DMS 273 (cell line): ENCODE data around the gene SDF4.

Source experiments
- DNase-seq: peaks from one replicate; lab custom pipeline; 2025; ENCODE audit not compliant: unreplicated experiment; lab: John Stamatoyannopoulos, UW

Gene SDF4

DNA sequence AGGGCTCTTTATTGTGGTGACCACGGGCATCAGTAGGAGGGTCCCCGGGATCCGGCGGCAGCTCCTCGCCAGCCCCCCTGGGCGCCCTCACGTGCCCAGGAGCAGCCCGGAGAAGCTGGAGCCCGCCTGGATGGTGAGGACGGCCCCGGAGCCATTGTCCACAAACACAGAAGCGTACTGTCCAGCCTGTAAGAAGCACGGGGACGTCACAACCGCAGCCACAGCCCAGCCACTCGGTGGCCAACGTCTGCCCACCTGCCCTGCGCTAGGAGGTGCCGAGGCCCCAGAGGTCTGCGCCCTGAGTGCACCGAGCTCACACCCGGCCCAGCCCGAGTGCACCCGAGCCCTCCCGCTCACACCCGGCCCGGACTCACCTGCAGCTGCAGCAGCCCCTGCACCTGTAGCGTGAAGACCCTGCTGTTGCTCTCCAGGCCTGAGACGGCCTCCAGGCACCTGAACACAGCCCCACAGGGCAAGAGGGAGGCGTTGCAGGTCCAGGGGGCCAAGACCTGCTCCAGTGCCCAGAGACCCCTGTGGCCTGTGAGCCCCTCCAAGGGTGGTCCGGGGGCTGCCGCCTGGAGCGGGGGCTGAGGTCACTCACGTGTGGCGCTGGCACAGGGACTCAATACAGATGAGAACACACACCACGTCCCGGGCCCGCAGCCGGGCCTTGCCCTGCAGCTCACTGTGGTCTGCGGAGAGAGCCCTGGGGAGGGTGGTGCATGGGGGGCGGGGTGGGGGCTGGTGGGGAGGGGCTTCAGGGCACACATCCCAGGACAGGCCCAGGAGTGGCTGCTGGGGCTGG lies 10.9 kb upstream of the SDF4 start:
- peak; percentile 55 for DNase-seq

DNA sequence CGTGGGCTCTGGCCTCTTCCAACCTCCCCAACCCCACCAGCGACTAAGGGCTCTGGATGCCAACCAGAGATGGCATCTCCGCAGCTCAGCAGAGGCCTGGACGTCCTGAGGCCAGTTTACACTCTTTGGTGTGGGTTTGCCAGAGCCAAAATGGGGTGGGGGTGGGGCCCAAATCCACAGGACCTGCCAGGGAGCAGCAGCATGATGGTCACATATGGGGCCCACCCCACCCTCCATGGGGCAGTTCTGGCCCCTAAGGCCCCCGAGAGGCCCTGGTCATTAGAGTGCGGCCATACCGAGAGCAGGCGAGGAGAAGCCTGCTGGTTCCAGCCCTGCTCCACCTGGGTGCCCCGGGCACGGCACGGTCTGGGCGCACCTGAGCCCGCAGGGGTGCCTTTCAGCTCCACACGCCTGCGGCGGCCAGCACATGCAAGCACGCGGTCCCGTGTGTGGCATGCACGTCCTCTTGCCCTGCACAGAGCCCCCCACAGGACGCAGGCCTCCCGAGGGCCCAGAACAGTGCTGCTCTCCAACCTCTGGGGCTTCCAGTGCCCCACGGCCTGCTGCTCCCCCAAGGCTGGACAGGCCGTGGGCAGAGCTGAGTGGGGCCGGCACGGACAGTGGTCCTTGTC lies 9.9 kb upstream of the SDF4 start:
- DNase-seq, result no peak

DNA sequence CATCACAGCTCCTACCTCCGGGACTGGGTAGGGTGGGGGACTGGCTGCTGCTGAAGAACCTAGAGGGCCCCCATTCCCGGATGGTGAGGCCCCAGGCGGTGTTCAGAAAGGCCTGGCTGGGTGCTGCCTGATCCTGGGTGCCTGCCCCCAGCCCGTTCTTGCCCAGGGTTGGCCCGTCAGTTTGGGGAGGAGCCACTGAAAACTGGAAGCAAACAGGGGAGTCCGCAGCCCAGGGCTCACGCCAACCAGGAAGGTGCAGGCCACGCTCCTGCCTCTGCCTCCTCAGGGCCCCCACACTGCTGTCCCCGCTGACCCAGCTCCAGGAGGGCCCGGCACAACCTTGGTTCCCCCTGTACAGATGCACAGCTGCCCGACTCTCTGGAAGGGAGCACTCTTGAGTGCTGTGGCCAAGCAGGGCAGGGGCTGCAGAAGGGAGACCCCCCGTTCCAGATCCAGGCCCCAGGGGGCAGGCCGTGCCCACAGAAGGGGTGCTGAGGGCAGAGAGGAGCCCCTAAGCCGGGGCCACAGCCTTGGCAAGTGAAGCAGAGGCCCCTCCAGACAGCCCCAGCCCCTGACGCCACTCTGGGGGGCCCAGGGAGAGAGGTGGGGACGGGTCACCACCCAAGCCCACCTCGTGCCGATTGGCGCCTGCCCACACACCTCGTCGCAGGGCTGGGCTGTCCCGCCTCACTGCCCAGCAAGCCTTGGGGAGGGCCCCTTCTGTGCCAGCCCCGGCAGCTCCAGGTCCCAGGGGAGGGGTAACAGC lies 9.2 kb upstream of the SDF4 start:
- peak; percentile 63 for DNase-seq

DNA sequence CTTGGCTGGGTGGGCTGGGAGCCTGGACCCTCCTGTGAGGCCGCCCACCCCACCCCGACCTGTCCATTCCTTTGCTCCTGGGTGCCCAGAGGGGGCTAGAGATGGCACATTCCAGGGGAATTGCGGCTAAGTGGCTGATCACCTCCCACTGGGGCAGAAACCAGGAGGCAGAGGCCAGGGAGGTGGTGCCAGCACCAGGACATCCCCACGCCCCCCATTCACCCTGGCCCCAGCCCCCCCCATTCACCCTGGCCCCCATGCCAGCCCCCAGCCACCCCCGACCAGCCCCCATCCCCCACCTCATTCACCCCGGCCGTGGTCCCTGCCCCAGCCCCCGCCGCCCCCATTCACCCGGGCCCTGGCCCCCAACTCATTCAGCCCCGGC lies 8.5 kb upstream of the SDF4 start:
- DNase-seq, result no peak

DNA sequence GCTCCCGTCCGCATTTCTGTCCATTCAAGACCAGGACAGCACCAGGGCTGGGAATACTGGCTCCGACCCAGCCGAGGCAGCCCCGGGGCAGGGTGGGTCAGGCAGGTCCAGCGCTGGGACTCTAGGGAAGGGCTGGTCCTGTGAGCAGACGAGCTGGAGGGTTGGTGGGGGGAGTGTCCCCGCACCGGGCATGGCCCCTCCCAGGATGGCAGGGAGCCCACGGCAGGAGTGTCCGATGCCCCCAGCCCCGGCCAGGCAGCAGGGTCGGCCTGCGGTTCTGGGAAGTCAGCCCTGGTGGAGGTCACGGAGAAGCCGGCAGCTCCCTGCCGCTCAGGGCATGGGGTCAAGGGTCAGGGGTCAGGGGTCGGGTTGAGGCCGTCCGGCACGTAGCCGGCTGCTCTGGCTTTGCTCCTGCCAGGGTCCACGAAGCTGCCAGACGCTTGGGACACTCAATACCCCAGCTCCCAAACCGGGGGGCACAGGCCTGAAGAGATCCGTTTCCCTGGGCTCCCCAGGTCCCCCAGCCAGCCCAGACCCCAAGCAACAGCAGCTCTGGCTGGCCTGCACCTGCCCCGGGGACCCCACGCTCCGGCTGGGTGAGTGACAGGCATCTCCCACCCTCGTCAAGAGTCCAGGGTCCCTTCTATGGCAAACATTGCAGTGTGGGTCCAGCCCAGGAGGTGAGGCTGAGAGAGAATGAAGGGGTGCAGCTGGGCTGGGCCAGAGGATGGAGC lies 8.0 kb upstream of the SDF4 start:
- DNase-seq, result no peak

DNA sequence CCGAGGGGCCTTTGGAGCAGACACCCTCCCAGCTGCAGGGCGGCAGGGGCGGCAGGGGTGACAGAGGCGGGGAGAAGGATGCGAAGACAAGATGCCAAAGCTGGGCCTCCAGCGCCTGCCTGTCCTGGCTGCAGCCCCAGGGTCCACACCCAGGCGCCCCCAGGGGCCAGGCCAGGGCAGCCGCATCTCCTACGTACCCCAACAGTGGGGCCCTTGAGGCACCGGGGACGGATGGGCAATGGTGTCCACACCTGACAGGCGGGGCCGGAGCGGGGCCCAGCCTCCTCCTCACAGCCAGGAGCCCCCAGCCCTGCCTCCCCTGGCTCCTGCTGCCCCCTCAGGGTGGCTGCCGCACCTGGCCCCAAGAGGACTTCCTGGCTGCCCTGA lies 7.4 kb upstream of the SDF4 start:
- DNase-seq, result no peak

DNA sequence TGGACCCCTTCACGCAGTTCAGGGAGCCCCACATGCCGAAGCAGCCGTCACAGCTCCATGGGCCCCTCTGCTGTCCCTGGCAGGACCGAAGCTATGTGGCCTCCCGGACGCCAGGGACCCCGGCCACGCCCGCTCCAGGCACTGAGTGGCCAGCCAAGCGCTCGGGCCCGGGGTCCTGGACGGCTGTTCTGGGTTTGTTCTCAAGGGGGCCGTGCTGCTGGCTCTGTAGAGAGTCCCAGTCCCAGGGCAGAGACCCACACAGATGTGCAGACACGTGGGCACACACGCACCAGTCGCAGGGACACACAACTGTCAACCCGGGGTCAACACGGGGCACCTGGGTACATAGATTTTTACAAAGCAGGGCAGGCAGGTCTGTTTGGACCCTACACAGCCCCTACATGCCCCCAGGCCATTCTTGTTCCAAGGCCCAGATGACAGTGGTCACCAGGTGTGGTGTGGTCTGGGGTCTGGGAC lies 6.9 kb upstream of the SDF4 start:
- no peak for DNase-seq

DNA sequence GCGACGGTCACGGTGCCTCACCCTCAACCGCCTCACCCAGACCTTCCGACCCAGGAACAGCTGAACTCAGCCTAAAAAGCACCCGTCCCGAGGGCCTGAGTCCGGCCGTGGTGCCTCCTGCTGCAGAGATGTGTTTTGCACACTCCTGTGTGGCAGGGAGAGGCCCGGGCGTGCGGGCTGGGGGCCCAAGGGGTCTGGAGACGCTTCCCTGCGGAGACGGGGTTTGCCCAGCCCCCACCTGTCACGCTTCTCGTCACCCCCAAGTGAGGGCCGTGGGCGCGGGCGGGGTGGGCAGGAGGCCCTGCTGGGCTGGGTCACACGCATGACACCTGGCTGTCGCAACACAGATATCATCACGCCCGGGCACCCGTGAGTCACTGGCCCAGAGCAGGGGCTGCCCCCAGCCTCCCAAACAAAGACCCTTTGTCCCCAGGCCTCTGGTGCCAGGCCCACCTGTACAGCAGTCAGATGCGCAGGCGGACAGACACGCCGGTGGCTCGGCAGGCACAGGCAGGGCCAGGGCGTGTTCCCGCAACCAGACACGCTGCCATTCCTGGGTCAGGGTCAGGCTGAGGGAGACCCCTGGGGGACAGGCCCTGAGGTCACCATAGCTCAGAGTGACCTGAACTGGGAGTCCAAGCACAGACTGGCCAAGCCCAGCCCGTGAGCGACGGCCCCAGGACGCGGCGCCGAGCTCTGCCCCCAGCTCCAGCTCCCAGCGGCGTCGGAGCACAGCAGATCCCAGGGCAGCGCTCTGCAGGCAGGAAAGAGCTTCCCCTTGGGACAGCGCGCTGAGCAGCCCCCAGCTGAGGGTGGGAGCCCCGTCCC lies 6.3 kb upstream of the SDF4 start:
- peak; percentile 57 for DNase-seq

DNA sequence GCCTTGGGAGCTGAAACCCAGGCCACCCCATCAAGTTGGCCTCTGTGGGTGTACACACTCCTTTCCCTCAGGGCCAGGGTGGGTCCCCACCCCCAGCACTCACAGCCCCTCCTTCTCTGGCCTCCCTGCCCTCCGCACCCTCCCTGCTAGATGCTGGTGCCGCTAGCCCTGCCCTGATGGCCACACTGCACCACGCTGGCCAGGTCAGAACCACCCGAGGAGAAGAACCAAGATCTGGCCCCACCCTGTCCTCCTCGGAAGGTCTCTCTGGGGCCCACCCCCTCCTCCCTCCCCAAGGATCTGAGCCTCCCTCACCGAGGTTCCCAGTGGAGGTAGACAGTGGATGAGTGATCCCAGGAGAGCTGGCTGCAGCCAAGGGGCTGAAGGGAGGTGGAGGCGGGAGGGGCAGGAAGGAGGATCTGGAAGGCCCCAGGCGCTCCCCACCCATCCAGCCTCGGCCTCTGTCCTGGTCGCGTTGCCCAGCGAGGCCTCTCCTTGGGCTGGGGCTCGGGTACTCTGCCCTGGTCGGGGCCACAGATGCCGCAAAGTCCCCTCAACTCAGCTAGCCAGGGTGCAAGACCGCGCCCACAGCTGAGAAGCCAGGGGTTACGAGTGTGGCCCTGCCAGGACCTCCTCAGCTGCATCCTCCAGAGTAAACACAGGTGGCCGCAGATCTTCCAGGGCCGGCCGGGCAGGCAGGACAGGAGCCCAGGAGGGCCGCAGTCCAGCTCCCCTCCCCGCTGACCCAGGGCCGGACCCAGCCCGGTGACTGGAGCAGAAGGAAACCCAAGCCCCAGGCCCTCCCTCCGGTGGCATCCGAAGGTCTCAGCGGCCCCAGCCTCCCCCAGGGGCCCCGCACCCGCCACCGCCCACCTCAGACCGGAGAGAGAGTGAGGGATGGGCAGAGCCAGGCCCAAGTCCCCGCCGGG lies 5.4 kb upstream of the SDF4 start:
- DNase-seq, result no peak

DNA sequence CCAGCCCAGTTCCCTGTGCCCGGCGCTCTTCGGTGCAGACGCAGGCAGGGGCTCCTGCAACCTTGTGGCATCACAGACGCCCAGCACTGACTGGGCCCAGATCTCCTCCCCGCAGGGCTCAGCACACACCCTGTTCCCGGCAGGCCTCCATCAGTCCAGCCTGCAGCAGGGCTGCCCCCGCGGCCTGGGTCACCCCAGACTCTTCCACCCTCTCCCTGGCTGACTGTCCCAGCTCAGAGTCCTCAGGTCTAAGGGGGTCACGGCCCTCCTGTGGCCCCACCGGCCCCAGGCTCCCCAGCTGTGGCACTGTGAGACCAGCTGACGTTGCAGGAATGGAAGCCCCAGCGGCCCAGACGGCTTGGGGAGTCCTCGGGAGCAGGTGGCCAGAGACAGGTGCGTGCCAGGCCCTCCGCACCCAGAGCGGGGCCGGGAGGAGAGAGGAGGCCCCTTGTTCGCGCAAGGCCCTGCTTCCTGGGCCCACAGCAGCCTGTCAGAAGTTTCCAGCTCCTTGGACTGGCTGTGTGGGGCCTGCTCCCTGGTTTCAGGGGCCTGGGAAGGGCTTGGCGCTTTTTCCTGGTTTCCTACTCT lies 4.5 kb upstream of the SDF4 start:
- peak; percentile 64 for DNase-seq

DNA sequence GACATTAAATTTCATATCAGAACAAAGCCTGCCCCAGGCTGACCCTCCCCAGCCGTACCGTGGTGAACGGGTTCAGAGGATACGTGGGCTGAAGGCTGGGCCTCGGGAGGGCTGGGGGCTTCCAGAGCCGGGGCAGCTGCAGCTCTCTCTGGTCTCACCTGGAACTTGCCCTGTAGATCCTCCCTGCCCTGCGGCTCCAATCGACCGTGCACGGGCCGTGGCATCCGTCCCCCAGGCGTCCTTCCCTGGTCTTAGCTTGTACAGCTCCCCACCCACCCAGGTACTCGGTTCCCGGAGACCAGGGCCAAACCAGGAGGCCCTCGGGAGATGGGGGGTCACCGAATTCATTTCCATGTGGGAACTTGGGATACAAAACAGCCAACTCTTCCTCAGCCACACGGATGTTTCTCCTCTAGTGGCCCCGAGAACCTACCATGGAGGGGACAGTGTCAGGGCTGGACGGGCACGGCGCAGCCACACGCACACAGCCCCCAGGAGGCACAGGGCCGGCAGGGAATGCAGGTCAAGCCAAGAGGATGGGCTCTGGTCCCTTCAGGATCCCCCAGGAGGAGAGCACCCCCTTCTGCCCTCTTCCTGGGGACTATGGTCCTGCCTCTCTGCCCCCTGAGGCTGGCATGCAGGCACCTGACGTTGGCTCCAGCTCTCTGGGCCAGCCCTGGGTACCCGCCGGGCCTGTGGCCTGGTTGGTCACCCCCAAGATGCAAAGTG lies 3.4 kb upstream of the SDF4 start:
- DNase-seq, result no peak

DNA sequence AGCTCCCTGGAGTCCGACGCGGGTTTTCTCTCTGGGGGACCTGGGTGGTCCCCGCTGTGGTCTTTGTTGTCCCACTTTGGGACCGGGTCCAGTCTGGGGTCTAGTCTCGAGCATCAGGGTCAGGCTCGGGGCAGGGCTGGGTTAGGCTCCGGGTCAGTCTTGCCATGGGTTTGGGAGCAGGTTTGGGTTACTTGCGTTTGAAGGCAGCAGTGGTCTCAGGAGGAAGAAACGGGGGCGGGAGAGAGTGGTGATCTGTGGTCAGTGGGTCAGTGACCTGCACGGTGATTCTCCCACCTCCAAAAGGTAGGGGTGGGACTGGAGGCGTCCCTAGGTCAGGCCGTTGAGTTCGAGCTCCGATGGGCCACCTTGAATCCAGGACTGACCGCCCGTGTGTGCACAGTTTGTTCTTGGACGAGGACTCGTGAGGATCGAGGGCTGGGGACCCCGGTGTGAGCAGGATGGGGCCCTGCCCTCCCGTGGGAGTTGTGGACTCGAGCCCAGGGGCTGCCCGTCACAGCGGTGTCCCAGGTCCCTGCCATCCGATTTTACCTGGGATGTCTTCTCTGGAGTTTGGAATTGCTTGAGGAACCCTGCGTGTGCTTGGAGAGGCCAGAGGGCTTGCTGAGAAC lies 2.5 kb upstream of the SDF4 start:
- no peak for DNase-seq

DNA sequence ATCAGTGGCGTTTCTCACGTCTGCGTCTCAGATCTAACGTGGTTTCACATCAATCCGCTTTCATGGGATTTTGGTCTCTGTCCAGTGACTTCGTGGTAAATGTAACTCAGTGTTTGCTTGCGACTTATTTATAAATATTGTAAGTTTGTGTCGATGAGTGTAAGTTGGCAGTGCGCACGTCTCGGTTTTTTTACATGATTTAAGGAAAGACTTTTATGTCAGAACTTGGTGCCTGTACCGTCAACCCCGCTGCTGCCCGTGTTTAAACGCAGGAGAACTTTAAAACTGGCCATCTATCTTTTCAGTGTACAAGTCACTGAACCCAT lies 1.7 kb upstream of the SDF4 start:
- DNase-seq, result no peak

DNA sequence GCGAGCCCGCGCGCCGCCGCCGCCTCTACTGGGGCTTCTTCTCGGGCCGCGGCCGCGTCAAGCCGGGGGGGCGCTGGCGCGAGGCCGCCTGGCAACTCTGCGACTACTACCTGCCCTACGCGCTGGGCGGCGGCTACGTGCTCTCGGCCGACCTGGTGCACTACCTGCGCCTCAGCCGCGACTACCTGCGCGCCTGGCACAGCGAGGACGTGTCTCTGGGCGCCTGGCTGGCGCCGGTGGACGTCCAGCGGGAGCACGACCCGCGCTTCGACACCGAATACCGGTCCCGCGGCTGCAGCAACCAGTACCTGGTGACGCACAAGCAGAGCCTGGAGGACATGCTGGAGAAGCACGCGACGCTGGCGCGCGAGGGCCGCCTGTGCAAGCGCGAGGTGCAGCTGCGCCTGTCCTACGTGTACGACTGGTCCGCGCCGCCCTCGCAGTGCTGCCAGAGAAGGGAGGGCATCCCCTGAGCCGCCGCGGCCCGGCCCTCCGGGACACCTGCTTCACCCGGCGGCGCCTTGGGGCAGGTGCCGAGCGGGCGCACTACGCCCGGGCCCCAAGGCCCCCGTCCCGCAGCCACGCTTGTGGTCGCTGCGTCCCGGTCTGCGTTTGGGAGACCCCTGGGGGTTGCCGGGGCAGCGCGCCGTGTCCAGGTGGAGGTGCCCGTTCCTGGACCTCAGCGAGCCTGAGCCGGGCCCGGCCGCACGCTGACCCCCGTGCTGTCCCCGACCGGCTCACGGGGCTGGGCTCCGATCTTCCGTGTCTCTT lies 1.2 kb upstream of the SDF4 start:
- DNase-seq, result no peak

DNA sequence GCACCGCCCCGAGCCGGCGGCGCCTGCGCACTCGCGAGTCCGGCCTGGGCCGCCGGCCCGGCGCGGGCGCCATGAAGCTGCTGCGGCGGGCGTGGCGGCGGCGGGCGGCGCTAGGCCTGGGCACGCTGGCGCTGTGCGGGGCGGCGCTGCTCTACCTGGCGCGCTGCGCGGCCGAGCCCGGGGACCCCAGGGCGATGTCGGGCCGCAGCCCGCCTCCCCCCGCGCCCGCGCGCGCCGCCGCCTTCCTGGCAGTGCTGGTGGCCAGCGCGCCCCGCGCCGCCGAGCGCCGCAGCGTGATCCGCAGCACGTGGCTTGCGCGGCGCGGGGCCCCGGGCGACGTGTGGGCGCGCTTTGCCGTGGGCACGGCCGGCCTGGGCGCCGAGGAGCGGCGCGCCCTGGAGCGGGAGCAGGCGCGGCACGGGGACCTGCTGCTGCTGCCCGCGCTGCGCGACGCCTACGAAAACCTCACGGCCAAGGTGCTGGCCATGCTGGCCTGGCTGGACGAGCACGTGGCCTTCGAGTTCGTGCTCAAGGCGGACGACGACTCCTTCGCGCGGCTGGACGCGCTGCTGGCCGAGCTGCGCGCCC lies 501 bp upstream of the SDF4 start, which contains the start of gene B3GALT6:
TSS of gene B3GALT6 (plus strand) at position 30 of the 588 bp plus-strand sequence. CDS start at position 72, 42 bp downstream.
- no peak for DNase-seq

DNA sequence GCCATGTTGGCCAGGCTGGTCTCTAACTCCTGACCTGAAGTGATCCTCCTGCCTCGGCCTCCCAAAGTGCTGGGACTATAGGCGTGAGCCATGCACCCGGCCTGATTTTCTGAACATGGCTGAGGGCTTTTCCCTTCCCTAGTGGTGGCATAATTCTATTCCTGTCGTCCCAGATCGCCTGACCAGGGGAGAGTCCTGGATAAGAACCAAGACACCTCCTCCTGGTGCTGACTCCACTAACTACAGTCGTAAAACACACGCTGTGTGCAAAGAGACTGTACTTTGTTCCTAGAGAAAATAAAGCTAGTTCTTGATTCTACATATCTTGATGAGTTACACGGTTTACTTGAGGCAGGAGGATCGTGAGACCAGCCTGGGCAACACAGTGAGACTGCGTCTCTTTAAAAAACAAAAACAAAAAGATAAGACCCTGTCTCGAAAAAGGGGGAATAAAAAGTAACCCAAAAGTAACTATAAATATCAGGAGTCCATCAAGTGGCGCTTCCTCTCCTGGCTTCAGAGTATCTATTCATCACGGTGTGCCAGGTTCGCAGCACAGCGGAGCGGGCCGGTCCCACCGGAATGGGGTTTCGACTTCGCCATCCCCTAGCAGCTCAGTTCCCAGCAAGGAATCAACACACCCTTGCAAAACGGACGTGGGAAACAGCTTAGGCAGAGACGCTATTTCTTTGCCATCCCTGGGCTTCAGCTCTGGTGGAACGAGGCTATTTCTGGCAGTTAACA lies 973 bp downstream of the SDF4 start:
- DNase-seq, result peak; percentile 78
